ENCODE results near the gene CNN3.
"Not testable (repeated sequence)": the region's sequence is repeated elsewhere in the genome, so short reads cannot be mapped to it uniquely, and the experiment has no call there.

DNA sequence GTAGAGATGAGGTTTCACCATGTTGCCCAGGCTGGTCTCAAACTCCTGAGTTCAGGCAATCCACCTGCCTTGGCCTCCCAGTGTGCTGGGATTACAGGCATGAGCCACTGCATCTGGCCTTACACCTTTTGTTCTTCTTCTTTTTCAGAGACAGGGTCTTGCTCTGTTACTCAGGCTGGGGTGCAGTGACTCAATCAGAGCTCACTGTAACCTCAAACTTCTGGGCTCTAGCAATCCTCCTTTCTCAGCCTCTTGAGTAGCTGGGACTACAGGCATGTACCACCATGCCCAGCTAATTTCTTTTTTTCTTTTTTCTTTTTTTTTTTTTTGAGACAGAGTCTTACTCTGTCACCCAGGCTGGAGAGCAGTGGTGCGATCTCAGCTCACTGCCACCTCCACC, 14.6 kb upstream of the CNN3 start:
- TF ChIP-seq EZH2 (IDR thresholded peaks at IDR 0.05; ENCODE audit: borderline replicate concordance, insufficient read depth, low read depth, low read length, poor library complexity, severe bottlenecking), result not testable (repeated sequence)
- TF ChIP-seq, protein P1, sequence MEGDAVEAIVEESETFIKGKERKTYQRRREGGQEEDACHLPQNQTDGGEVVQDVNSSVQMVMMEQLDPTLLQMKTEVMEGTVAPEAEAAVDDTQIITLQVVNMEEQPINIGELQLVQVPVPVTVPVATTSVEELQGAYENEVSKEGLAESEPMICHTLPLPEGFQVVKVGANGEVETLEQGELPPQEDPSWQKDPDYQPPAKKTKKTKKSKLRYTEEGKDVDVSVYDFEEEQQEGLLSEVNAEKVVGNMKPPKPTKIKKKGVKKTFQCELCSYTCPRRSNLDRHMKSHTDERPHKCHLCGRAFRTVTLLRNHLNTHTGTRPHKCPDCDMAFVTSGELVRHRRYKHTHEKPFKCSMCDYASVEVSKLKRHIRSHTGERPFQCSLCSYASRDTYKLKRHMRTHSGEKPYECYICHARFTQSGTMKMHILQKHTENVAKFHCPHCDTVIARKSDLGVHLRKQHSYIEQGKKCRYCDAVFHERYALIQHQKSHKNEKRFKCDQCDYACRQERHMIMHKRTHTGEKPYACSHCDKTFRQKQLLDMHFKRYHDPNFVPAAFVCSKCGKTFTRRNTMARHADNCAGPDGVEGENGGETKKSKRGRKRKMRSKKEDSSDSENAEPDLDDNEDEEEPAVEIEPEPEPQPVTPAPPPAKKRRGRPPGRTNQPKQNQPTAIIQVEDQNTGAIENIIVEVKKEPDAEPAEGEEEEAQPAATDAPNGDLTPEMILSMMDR (IDR thresholded peaks at IDR 0.05), result not testable (repeated sequence)

Measured in B cell (primary cell).